SU-DHL-6 (cell line): Measurements from ENCODE around the gene ITSN2.

Experiments
- EZH2phosphoT487 ChIP-seq: fragments of 200-600 bp; sonication (generic), shearing (Covaris generic); conservative IDR thresholded peaks from 2 replicates; pipeline ENCODE4 v1.6.1; 2018; ENCODE audit warnings: mild to moderate bottlenecking, antibody characterized with exemption, low read length, moderate library complexity, mixed read lengths
- TF ChIP-seq, protein P1 (sequence below): fragments of 200-600 bp; sonication (generic); IDR thresholded peaks from one replicate; pipeline ENCODE4 v1.5.1; 2017; ENCODE audit warnings: antibody characterized with exemption, mild to moderate bottlenecking, low read length, moderate library complexity; ENCODE audit not compliant: insufficient read depth, poor library complexity, severe bottlenecking

DNA sequence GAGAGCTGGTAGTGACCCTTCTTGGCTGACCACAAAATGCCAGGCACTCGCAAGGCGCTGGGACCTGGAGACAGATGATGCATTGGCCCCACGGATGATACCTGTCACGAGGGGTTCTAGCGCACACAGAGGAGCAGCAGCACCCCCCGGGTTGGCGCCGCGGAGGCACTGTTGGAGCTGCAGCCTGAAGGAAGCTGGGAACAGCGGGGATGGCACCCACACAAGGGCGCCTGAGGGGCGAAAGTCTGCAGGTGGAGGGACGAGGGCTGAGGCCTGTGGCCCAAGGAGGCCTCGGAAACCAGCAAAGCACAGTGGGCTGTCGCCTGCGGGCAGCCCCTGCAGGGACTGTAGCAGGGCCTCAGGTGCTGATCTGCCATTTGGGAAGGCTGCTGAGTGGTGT lies 151.8 kb downstream of the ITSN2 start:
- TF ChIP-seq, protein P1, sequence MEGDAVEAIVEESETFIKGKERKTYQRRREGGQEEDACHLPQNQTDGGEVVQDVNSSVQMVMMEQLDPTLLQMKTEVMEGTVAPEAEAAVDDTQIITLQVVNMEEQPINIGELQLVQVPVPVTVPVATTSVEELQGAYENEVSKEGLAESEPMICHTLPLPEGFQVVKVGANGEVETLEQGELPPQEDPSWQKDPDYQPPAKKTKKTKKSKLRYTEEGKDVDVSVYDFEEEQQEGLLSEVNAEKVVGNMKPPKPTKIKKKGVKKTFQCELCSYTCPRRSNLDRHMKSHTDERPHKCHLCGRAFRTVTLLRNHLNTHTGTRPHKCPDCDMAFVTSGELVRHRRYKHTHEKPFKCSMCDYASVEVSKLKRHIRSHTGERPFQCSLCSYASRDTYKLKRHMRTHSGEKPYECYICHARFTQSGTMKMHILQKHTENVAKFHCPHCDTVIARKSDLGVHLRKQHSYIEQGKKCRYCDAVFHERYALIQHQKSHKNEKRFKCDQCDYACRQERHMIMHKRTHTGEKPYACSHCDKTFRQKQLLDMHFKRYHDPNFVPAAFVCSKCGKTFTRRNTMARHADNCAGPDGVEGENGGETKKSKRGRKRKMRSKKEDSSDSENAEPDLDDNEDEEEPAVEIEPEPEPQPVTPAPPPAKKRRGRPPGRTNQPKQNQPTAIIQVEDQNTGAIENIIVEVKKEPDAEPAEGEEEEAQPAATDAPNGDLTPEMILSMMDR: no peak
- no peak for TF ChIP-seq EZH2phosphoT487
